22Rv1 (cell line): Measurements from ENCODE around the gene KRTAP4-3.
"Not testable (repeated sequence)": the region's sequence is repeated elsewhere in the genome, so short reads cannot be mapped to it uniquely, and the experiment has no call there.

ENCODE experiments used
- CTCF ChIP-seq: fragments of 450-650 bp; IDR thresholded peaks from 2 replicates; pipeline ENCODE4 v1.5.1; 2017; ENCODE audit warnings: mild to moderate bottlenecking
- ZFX ChIP-seq: fragments of 450-650 bp; IDR thresholded peaks from 2 replicates; pipeline ENCODE4 v1.6.1; 2017; ENCODE audit warnings: antibody characterized with exemption, borderline replicate concordance

GRCh38 chr17:41119696-41120690 is 48.0 kb downstream of the KRTAP4-3 start:
- TF ChIP-seq CTCF, ZFX: not testable (repeated sequence)
